ENCODE results near the gene ZNF500. TPM values are rescaled to one million over a fixed set of nuclear protein-coding genes. Genes with fewer than 3 reads are reported as not detected.

The ZNF500 gene
- total RNA-seq, 1 experiment from 2014 or later, result 10.4 TPM

DNA sequence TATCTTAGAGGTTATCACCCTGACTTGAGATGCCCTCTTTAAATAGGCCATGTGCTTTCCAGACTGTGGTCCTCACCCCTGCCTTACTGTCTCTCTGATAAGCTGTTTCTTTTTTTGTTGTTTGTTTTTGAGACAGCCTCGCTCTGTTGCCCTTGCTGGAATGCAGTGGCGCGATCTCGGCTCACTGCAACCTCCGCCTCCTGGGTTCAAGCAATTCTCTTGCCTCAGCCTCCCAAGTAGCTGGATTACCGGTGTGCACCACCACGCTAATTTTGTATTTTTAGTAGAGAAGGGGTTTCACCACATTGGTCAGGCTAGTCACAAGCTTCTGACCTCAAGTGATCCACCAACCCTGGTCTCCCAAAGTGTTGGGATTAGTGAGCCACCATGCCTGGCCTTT is 21.9 kb upstream of the ZNF500 start:
- H3K4me1 ChIP-seq (ENCODE audit: insufficient read depth, low read length), result no peaks in the 10 kb centered on the region
- POLR2A ChIA-PET (ENCODE audit: unreplicated experiment), result no interaction called here
- no peaks in the 10 kb centered on the region for H3K79me2 ChIP-seq (ENCODE audit: low read length)
- no TSS peak for BruUV-seq (replicated peaks)
- H3F3A ChIP-seq (ENCODE audit: low read length, unreplicated experiment), result no peaks in the 10 kb centered on the region
- DNase-seq, result no peak
- H3K9me2 ChIP-seq (replicated peaks; ENCODE audit: low read length), result no peaks in the 10 kb centered on the region
- H4K20me1 ChIP-seq (ENCODE audit: low read length), result no peaks in the 10 kb centered on the region
- no peak overlapping the region for H3K9ac ChIP-seq (ENCODE audit: low read length)
- H3K9me3 ChIP-seq (ENCODE audit: low read length), result no peaks in the 10 kb centered on the region
- intact Hi-C loops (cut with micrococcal nuclease), result no loop called here
- no peaks in the 10 kb centered on the region for H3K36me3 ChIP-seq (ENCODE audit: low read depth, low read length)
- ATAC-seq, result no peak
- no peaks in the 10 kb centered on the region for H3K27me3 ChIP-seq (ENCODE audit: low read length)
- H2AFZ ChIP-seq (ENCODE audit: low read length), result no peak overlapping the region
- CTCF ChIA-PET, result no interaction called here
- no peak overlapping the region for H3K4me3 ChIP-seq (ENCODE audit: low read length)
- H3K4me2 ChIP-seq (ENCODE audit: low read length), result no peak overlapping the region
- TF ChIP-seq EZH2phosphoT487 (IDR thresholded peaks at IDR 0.05; ENCODE audit: borderline replicate concordance, low read length), result no peak
- TF ChIP-seq EZH2 (IDR thresholded peaks at IDR 0.05; ENCODE audit: low read length, unreplicated experiment), result no peak
- TF ChIP-seq, protein P1, sequence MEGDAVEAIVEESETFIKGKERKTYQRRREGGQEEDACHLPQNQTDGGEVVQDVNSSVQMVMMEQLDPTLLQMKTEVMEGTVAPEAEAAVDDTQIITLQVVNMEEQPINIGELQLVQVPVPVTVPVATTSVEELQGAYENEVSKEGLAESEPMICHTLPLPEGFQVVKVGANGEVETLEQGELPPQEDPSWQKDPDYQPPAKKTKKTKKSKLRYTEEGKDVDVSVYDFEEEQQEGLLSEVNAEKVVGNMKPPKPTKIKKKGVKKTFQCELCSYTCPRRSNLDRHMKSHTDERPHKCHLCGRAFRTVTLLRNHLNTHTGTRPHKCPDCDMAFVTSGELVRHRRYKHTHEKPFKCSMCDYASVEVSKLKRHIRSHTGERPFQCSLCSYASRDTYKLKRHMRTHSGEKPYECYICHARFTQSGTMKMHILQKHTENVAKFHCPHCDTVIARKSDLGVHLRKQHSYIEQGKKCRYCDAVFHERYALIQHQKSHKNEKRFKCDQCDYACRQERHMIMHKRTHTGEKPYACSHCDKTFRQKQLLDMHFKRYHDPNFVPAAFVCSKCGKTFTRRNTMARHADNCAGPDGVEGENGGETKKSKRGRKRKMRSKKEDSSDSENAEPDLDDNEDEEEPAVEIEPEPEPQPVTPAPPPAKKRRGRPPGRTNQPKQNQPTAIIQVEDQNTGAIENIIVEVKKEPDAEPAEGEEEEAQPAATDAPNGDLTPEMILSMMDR (conservative IDR thresholded peaks at IDR 0.05; ENCODE audit: low read depth, low read length), result no peak
- H3K27ac ChIP-seq (ENCODE audit: low read length), result no peak overlapping the region

DNA sequence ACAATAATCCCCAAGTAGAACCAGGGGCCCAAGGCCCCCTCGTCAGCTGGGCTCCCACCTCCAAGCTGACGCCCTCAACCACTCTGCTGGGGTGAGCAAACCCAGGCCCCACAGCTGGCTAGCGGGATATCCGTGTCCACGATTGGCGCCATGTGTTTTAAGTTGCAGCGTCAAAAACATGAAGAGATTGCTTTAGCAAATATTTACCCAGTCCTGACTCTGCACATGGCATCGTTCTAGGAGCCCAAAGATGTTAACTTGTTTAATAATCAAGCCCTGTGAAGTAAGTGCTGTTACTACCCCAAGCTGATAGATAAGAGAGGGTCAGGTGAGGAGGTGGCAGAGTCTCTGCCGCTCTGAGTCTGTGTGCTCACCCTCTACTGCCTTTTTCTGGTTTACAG is 21.5 kb upstream of the ZNF500 start:
- ChIA-PET CTCF (no interaction called here), POLR2A (ENCODE audit: unreplicated experiment) (no interaction called here)
- no peaks in the 10 kb centered on the region for H3K79me2 ChIP-seq (ENCODE audit: low read length)
- H3K27me3 ChIP-seq (ENCODE audit: low read length), result no peaks in the 10 kb centered on the region
- DNase-seq, result no peak
- no peaks in the 10 kb centered on the region for H3K9me2 ChIP-seq (replicated peaks; ENCODE audit: low read length)
- no peaks in the 10 kb centered on the region for H3K4me1 ChIP-seq (ENCODE audit: insufficient read depth, low read length)
- no peak overlapping the region for H3K4me2 ChIP-seq (ENCODE audit: low read length)
- H3F3A ChIP-seq (ENCODE audit: low read length, unreplicated experiment), result no peaks in the 10 kb centered on the region
- H3K9me3 ChIP-seq (ENCODE audit: low read length), result no peaks in the 10 kb centered on the region
- H3K27ac ChIP-seq (ENCODE audit: low read length), result no peak overlapping the region
- H3K36me3 ChIP-seq (ENCODE audit: low read depth, low read length), result no peaks in the 10 kb centered on the region
- BruUV-seq (replicated peaks), result no TSS peak
- ATAC-seq, result no peak
- no peaks in the 10 kb centered on the region for H4K20me1 ChIP-seq (ENCODE audit: low read length)
- TF ChIP-seq EZH2 (IDR thresholded peaks at IDR 0.05; ENCODE audit: low read length, unreplicated experiment), result no peak
- TF ChIP-seq EZH2phosphoT487 (IDR thresholded peaks at IDR 0.05; ENCODE audit: borderline replicate concordance, low read length), result no peak
- TF ChIP-seq, protein P1 (conservative IDR thresholded peaks at IDR 0.05; ENCODE audit: low read depth, low read length), result no peak
- H3K4me3 ChIP-seq (ENCODE audit: low read length), result no peak overlapping the region
- intact Hi-C loops (cut with micrococcal nuclease), result no loop called here
- H3K9ac ChIP-seq (ENCODE audit: low read length), result no peak overlapping the region
- H2AFZ ChIP-seq (ENCODE audit: low read length), result no peak overlapping the region

DNA sequence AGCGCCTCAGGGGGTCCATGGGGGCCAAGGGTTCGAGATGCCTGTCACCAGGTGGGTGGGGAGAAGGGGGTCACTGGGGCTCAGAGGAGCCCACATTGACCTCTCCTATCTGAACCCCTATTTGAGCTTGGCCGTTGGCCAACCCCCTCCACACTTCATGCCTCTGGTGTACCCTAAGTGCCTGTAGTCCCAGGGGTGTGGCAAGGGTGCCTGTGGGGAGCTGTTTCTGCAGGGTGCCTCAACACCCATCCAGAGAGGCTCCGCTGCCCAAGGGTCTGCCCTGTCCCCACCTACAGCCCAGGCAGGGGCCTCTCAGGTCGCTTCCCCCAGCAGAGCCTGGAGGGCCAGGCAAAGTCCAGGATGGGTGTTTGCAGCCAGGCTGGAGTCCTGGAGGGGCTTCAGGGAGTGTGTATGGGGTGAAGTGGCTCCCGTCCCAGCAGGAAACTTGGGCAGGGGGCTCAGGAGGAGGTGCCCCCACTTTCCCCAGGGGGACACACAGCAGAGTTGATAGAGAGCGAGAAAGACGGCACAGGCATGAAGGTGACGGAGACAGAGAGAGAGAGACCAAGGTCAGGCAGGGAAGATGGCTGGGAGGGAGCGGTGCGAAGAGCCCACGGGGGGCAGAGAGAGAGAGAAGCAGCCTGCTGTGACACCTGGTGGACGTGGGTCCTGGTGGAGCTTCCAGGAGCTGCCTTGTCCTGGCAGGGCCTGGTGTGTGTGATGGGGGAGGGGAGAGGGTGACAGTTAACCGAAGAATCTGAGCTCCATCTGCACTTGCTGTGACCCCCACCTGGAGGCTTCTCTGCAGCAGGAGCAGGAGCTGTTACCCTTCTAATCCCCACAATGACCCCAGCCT is 20.9 kb upstream of the ZNF500 start, which contains the start of gene SEPTIN12:
Gene SEPTIN12 (minus strand): TSS at position 719 of the 856 bp plus-strand sequence. CDS start 700 bp downstream, at position 19.
- Histone ChIP-seq H3K4me2 (ENCODE audit: low read length) (no peak within 1 kb of the TSS), H3K36me3 (ENCODE audit: low read depth, low read length) (no peaks in the 10 kb centered on the region), H3K27ac (ENCODE audit: low read length) (no peak within 1 kb of the TSS), H2AFZ (ENCODE audit: low read length) (no peak within 1 kb of the TSS), H3K79me2 (ENCODE audit: low read length) (no peaks in the 10 kb centered on the region), H3K4me3 (ENCODE audit: low read length) (no peak within 1 kb of the TSS), H3K9ac (ENCODE audit: low read length) (no peak within 1 kb of the TSS), H3K27me3 (ENCODE audit: low read length) (no peaks in the 10 kb centered on the region), H3K9me2 (replicated peaks; ENCODE audit: low read length) (no peaks in the 10 kb centered on the region), H4K20me1 (ENCODE audit: low read length) (no peaks in the 10 kb centered on the region), H3K9me3 (ENCODE audit: low read length) (no peaks in the 10 kb centered on the region), H3K4me1 (ENCODE audit: insufficient read depth, low read length) (no peaks in the 10 kb centered on the region), H3F3A (ENCODE audit: low read length, unreplicated experiment) (no peaks in the 10 kb centered on the region)
- no peak for ATAC-seq
- ChIA-PET POLR2A (ENCODE audit: unreplicated experiment) (no interaction called here), CTCF (no interaction called here)
- TF ChIP-seq EZH2phosphoT487 (IDR thresholded peaks at IDR 0.05; ENCODE audit: borderline replicate concordance, low read length) (no peak), EZH2 (IDR thresholded peaks at IDR 0.05; ENCODE audit: low read length, unreplicated experiment) (no peak)
- TF ChIP-seq, protein P1 (conservative IDR thresholded peaks at IDR 0.05; ENCODE audit: low read depth, low read length), result no peak
- no TSS peak for BruUV-seq (replicated peaks)
- no peak for DNase-seq
- intact Hi-C loops (cut with micrococcal nuclease), result no loop called here
